Nephron progenitor cell (in vitro differentiated cells): ENCODE data around the gene PLA2R1.

Experiments
- DNase-seq: peaks from one replicate; pipeline ENCODE4 v3.0.0; 2021
- H3K27ac Mint-ChIP-seq: 2 replicates; pipeline ENCODE4 v1.8.0; 2021; ENCODE audit warnings: mild to moderate bottlenecking, moderate library complexity, mixed read lengths
- H3K27me3 Mint-ChIP-seq: 2 replicates; pipeline ENCODE4 v1.8.0; 2021; ENCODE audit warnings: mild to moderate bottlenecking, low read depth, mixed read lengths; ENCODE audit not compliant: poor library complexity
- H3K36me3 Mint-ChIP-seq: 2 replicates; pipeline ENCODE4 v1.8.0; 2021; ENCODE audit warnings: low read depth, mixed read lengths
- H3K4me1 Mint-ChIP-seq: 2 replicates; pipeline ENCODE4 v1.8.0; 2021; ENCODE audit warnings: mixed read lengths
- H3K4me3 Mint-ChIP-seq: 2 replicates; pipeline ENCODE4 v1.8.0; 2021; ENCODE audit warnings: mild to moderate bottlenecking, moderate library complexity, mixed read lengths
- H3K9me3 Mint-ChIP-seq: 2 replicates; pipeline ENCODE4 v1.8.0; 2021; ENCODE audit warnings: mild to moderate bottlenecking, moderate library complexity, mixed read lengths
- TF ChIP-seq, protein P1 (sequence below): fragments of 200-600 bp; sonication (generic); IDR thresholded peaks from 2 replicates; pipeline ENCODE4 v1.5.0; 2021; ENCODE audit warnings: antibody characterized with exemption

PLA2R1 gene

DNA sequence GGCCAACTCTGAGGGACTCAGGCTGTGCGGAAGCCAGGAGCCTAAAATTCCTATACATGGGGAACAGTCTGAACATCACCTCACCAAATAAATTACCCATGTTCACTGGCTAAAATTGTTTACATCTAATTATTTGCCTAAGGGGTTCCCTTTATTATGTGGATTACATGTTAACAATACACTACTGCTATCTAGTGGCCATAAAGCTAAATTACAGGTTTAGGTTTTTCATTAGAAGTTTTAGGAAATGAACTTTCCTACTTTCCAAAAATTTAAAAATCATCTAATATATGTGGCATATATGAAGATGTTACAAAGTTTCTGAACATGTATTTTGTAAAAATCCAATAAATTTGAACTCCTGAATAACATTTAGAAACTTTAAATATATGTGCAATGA lies 40.3 kb downstream of the PLA2R1 start:
- H3K27me3 Mint-ChIP-seq: peaks cover 3% of the 10 kb centered on the region
- no peak overlapping the region for H3K27ac Mint-ChIP-seq
- no peak for DNase-seq
- H3K4me3 Mint-ChIP-seq: no peak overlapping the region
- no peaks in the 10 kb centered on the region for H3K4me1 Mint-ChIP-seq
- peaks cover 13% of the 10 kb centered on the region for H3K9me3 Mint-ChIP-seq
- H3K36me3 Mint-ChIP-seq: no peaks in the 10 kb centered on the region
- TF ChIP-seq, protein P1, sequence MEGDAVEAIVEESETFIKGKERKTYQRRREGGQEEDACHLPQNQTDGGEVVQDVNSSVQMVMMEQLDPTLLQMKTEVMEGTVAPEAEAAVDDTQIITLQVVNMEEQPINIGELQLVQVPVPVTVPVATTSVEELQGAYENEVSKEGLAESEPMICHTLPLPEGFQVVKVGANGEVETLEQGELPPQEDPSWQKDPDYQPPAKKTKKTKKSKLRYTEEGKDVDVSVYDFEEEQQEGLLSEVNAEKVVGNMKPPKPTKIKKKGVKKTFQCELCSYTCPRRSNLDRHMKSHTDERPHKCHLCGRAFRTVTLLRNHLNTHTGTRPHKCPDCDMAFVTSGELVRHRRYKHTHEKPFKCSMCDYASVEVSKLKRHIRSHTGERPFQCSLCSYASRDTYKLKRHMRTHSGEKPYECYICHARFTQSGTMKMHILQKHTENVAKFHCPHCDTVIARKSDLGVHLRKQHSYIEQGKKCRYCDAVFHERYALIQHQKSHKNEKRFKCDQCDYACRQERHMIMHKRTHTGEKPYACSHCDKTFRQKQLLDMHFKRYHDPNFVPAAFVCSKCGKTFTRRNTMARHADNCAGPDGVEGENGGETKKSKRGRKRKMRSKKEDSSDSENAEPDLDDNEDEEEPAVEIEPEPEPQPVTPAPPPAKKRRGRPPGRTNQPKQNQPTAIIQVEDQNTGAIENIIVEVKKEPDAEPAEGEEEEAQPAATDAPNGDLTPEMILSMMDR: peak; percentile 39

DNA sequence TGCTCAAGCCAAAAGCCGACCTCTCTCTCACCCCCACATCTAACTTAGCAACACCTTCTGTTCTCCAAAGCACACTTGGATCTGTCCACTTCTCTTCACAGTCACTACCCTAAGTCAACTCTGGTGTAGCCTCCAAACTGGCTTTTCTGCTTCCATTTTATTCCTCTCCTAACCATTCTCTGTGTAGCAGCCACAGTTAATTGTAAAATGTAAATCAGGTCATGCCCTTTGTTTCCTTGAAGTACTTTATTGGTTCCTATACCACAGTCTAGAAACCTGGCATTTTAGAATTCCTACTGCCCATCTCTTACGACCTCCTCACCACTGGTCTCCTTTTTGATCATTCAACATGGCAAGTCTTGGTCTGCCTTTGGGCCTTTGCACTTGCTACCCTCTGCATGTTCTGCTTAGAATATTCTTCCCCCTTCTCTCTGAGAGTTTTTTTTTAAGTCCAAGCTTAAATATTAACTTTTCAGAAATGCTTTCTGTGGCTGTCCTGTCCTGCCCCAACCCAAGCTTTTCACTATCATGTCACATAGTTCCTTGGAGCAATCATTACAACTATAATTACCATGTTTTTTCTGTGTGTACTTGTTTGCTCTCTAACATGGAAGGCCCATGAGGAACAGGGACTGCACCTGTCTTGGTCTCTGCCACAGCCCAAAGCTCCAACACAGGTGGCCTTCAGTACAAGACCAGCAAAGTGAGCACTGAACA lies 42.9 kb downstream of the PLA2R1 start:
- DNase-seq: no peak
- no peak overlapping the region for H3K4me3 Mint-ChIP-seq
- H3K27me3 Mint-ChIP-seq: no peaks in the 10 kb centered on the region
- no peaks in the 10 kb centered on the region for H3K36me3 Mint-ChIP-seq
- TF ChIP-seq, protein P1: no peak
- peaks cover 5% of the 10 kb centered on the region for H3K4me1 Mint-ChIP-seq
- H3K9me3 Mint-ChIP-seq: peaks cover 13% of the 10 kb centered on the region
- no peak overlapping the region for H3K27ac Mint-ChIP-seq

DNA sequence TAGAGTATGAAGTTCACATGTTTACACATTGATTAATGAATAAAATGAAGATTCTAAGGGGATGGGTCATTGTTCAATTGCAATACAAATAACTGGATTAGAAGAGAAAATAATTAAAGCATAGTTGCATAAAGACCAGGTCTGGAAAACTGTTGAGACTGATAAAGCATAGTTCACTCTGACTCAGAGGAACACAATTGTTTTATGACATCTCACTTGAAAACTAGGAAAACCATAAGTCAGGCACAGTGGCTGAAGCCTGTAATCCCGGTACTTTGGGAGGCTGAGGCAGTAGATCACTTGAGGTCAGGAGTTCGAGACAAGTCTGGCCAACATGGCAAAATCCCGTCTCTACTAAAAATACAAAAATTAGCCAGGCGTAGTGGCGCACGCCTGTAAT lies 46.7 kb downstream of the PLA2R1 start:
- Mint-ChIP-seq H3K27ac (no peak overlapping the region), H3K9me3 (no peaks in the 10 kb centered on the region), H3K27me3 (no peaks in the 10 kb centered on the region), H3K36me3 (no peaks in the 10 kb centered on the region), H3K4me3 (no peak overlapping the region), H3K4me1 (peaks cover 6% of the 10 kb centered on the region)
- TF ChIP-seq, protein P1: no peak
- no peak for DNase-seq

DNA sequence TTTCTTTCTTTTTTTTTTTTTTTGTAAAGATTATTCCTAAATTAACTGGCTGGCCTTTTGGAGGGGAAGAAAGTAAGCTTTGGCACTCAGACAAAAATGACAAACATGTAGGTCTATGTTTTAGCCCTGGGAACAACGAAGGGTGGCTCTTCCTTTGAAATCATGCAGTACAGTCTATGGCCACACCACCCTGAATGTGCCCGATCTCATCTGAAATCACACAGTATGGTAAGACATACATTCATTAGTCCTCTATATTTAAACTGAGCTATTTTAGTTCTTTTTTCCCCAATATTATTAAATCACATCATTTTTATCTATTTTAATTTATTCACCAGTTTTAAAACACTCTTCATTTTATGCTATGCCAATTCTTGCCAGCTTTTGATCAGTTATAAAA lies 48.2 kb downstream of the PLA2R1 start:
- H3K9me3 Mint-ChIP-seq: no peaks in the 10 kb centered on the region
- H3K27ac Mint-ChIP-seq: no peak overlapping the region
- H3K36me3 Mint-ChIP-seq: no peaks in the 10 kb centered on the region
- TF ChIP-seq, protein P1: no peak
- peaks cover 12% of the 10 kb centered on the region for H3K4me1 Mint-ChIP-seq
- DNase-seq: no peak
- H3K4me3 Mint-ChIP-seq: no peak overlapping the region
- no peaks in the 10 kb centered on the region for H3K27me3 Mint-ChIP-seq

DNA sequence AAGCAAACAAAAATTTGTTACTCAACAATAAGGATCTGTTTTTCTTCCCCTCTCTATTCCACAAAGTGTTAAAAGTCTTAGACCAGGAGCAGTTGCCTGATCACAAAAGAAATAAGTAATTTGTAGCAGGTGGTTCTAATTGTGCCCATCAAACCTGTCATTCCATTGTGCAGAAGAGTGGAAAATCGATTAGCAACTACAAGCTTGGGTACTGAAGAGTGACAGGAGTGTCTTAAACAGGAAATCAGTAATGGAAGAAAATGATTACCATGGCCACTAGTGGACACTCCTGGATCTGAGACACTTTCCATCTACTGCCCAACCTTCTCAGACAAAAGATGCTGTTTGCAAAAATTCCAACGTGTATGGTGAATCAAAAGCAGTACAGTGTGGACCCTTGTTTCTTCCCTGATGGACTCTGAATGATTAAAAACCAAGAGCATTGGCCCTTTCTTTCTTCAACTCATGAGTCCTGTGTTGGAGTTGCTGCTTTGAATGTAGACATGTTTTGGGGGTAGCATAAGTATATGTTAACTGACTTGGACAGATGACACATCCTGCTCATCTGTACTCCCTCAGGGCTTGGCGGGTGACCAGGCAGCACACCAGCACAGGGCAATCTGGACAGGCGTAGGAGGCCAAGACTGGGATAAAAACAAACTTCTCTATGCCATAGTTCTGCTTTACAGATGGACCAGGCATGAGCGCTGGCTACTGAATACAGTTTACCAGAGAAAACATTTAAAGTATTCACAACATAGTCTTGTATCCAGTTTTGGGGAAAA lies 51.9 kb downstream of the PLA2R1 start:
- Mint-ChIP-seq H3K27me3 (peaks cover 8% of the 10 kb centered on the region), H3K4me3 (no peak overlapping the region), H3K9me3 (no peaks in the 10 kb centered on the region), H3K36me3 (no peaks in the 10 kb centered on the region), H3K4me1 (peaks cover 26% of the 10 kb centered on the region), H3K27ac (no peak overlapping the region)
- TF ChIP-seq, protein P1: no peak
- DNase-seq: no peak
